Brain microvascular endothelial cell (primary cell): ENCODE measurements around the gene CACNA1E.

ENCODE experiments used
- DNase-seq: peaks from one replicate; pipeline ENCODE4 v3.0.0-alpha.2; 2020
- H3K27ac ChIP-seq: fragments of 250-450 bp; sonication (Bioruptor Pico); 2 replicates; pipeline ENCODE4 v1.5.1; 2020; ENCODE audit warnings: mild to moderate bottlenecking, moderate library complexity
- H3K27me3 ChIP-seq: fragments of 250-450 bp; sonication (Bioruptor Pico); replicated peaks from 2 replicates; pipeline ENCODE4 v1.5.1; 2020; ENCODE audit warnings: mild to moderate bottlenecking
- H3K36me3 ChIP-seq: fragments of 250-450 bp; sonication (Bioruptor Pico); replicated peaks from 2 replicates; pipeline ENCODE4 v1.5.1; 2020; ENCODE audit warnings: mild to moderate bottlenecking
- H3K4me3 ChIP-seq: 2 replicates; pipeline ENCODE4 v1.5.1; 2011; ENCODE audit warnings: low read depth, mild to moderate bottlenecking, control low read depth, low read length, moderate library complexity
- CTCF ChIP-seq: IDR thresholded peaks from 2 replicates; pipeline ENCODE4 v1.5.1; 2011; ENCODE audit warnings: low read depth, mild to moderate bottlenecking, moderate library complexity, low read length, control low read depth, inconsistent platforms; ENCODE audit errors: missing control alignments
- in situ Hi-C: cut with HindIII; loops from 2 replicates; pipeline ENCODE4 v1.10.0; 2017; ENCODE audit warnings: low sequenced_read_pairs, low pct_ligation_motif_present

Gene CACNA1E

DNA sequence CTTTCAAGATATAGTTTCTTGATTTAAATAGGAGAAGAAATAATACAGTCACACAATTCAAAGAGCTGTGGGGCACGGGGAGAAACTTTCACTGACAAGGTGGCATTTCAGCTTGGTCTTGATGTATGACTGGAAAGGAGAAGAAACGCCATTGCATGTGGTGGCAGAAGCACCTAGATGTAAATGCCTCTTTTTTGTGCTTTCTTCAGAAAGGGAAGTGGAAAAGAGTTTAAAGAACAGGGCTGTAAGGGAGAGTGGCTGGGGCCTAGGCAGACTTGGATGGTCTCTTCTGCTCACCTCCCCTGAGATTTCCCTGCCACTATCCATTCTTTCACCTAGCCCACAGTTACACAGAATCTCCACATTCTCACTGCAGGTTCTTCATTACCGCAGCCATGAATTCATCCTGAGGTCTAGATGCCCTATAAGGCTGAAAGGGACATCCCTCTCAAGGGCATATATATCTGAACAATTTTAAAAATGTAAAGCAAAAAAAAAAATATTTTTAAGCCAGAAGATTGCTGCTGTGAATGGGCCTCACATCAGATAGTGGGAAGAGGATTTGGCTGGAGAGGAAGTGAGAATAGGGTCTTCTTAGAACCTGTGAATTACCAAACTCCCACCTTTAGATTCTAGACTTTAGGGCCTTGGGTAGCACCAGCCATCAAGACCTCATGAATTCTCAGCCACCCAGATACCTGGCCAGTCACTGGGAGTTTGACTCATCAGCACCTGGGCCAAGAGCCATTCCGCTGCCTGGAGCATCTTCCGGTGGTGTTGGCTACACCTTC lies 23.4 kb downstream of the CACNA1E start:
- TF ChIP-seq CTCF, result no peak
- no peak overlapping the region for H3K27ac ChIP-seq
- no peak overlapping the region for H3K4me3 ChIP-seq
- H3K36me3 ChIP-seq, result no peaks in the 10 kb centered on the region
- in situ Hi-C loops, result no loop called here
- H3K27me3 ChIP-seq, result no peaks in the 10 kb centered on the region
- no peak for DNase-seq

DNA sequence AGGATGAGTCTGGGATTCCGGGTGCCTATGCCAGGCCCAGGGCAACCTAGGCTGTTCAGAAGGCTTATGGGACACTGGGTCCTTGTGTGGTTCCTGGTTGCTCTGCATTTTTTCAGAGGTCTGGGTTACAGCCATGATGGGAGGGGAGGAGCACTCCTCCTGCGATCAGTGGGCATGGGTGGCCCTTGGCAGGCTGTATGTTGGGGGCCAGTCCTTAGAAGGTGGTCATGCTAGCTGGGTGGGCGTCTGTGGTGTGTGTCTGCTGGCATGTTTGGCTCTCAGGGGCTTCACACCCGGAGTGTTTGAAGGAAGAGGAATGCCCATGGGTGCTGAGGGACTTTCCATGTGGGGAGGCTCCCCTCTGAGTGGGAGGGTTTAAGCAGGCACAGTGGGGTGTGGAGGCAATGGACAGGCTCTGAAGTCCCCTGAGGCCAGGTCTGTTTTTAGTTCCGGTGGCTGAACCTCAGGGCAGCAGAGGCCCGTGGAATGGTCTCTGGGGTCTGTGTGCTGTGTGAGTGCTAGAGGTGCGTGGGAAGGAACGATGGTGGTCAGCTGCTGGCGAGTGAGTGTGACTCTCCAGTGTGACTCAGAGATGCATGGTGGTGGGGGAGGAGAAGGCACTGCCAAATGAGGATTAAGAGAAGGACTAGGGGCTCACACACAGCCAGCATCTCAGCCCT lies 25.3 kb downstream of the CACNA1E start:
- DNase-seq, result no peak
- H3K27ac ChIP-seq, result no peak overlapping the region
- in situ Hi-C loops, result no loop called here
- no peak for TF ChIP-seq CTCF
- H3K36me3 ChIP-seq, result no peaks in the 10 kb centered on the region
- H3K4me3 ChIP-seq, result no peak overlapping the region
- no peaks in the 10 kb centered on the region for H3K27me3 ChIP-seq

DNA sequence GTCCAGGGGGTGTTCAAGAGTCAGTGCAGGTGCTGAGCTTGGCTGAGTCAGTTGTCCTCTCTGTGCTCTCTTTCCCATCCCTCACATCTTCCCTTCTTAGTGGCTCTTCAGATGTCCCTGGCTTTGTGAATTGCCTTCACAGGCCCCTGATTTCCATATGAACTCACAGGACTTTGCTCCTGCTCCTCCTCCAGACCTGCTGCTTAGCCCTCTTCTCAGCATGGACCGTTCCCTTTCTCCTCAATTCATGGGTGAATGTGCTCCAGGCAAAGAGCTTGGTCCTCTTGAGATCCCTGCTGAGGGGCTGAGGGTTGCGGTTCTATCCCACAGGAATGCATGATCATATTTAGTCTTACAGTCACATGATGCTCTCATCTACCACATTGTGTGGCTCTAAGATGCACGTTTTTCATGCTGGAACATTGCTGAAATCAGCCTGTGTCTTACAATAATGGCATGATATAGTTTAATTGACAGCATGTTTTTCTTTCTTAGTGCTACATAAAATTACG lies 30.5 kb downstream of the CACNA1E start:
- no peak for DNase-seq

DNA sequence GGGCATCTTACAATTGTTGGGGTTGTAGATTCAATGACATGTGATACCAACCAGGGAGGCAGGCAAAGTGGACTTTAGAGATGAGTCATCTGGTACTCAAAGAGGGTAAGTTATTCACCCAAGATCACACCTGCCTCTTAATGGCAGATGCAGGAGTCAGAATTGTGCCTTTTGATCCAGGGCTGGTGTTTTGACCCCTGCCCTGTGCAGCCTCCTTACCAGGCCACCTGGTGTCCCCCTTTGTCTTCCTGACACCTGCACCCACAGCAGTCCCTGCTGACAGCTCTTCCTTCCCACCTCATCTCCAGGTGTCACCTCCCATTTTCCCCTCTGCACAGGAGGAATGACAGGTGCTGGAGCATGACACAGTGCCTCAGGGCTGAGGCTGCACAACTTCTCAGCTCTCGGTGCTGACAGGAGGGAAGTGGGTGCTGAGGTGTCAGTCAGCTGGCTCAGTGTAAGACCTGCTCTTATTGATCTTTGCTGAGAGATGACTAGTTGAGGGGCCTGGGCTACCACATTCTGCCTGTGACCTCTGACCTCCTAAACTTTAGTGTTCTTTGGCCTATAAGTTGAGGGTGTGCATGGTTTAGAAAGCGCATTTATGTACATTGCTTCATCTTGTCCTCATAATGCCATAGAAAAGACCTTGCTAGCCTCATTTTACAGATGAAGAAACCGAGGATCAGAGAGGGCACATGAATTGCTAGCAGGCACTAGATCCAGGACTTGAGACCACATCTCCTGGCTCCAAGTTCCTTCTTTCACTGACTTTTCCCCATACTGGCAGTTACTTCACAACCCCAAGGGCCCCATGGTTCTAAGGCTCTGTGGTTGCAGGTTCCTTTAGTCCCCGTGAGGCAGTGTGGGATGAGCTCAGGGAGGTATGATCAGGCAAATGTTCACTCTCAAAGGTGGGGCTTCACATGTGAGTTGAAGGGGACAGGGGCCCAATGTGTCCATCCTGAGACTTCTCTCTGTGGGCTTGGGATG lies 31.3 kb downstream of the CACNA1E start:
- Histone ChIP-seq H3K27ac (no peak overlapping the region), H3K36me3 (no peaks in the 10 kb centered on the region), H3K4me3 (no peak overlapping the region), H3K27me3 (no peaks in the 10 kb centered on the region)
- in situ Hi-C loops, result no loop called here
- no peak for TF ChIP-seq CTCF
- no peak for DNase-seq

More for the DNA sequence above, 30.5 kb downstream of the CACNA1E start:
- H3K27ac ChIP-seq, result no peak overlapping the region
- no peak overlapping the region for H3K4me3 ChIP-seq
- in situ Hi-C loops, result no loop called here
- no peaks in the 10 kb centered on the region for H3K36me3 ChIP-seq
- no peak for TF ChIP-seq CTCF
- no peaks in the 10 kb centered on the region for H3K27me3 ChIP-seq

DNA sequence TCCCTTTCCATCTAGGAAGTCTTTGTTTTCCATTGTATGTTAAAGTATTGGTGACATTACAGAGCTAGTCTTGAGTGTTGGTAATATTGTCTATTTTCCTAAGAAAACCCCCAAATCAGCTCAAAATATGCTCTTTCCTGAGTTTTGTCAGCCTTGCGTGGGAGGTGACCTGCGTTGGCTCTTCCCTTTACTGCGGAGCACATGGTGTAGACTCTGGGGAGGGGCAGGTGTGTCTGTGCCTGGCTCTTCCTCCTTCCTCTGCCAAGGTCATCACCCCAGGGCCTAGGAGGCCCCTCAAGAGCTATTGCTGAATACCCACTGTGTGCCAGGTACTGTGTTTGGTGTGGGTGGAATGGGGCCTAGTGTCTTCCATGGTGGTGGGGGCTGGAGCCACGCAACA lies 33.4 kb downstream of the CACNA1E start:
- DNase-seq, result no peak
- Histone ChIP-seq H3K27me3 (no peaks in the 10 kb centered on the region), H3K4me3 (no peak overlapping the region), H3K27ac (no peak overlapping the region), H3K36me3 (no peaks in the 10 kb centered on the region)
- TF ChIP-seq CTCF, result no peak
- in situ Hi-C loops, result no loop called here
